Esophagus squamous epithelium (tissue), 5 donors: ENCODE measurements around the gene WFIKKN1. TPM values are rescaled to one million over a fixed set of nuclear protein-coding genes. Genes with fewer than 3 reads are reported as not detected.

Experiments used
- DNase-seq: peaks from one replicate; lab custom pipeline; 2025; lab: John Stamatoyannopoulos, UW
- H3K27ac ChIP-seq, 4 donors: fragments of 200-600 bp; sonication (generic); one replicate each; pipeline ENCODE4 v1.5.1; 2016 to 2019; ENCODE audit warnings: mild to moderate bottlenecking in 1 of 4
- H3K27me3 ChIP-seq, 4 donors: fragments of 200-600 bp; sonication (generic); 1 replicate in 3 of 4; 2 replicates in 1 of 4; pipeline versions ENCODE4 v1.5.1 to v1.6.0; 2017 to 2021; ENCODE audit warnings: antibody characterized with exemption in 1 of 4
- H3K36me3 ChIP-seq, 3 donors: fragments of 200-600 bp; sonication (generic); one replicate each; pipeline ENCODE4 v1.5.1; 2016 to 2019
- H3K4me1 ChIP-seq, 3 donors: fragments of 200-600 bp; sonication (generic); one replicate each; pipeline ENCODE4 v1.5.1; 2017 to 2019
- H3K4me3 ChIP-seq, 4 donors: fragments of 200-600 bp; sonication (generic); 1 replicate in 3 of 4; 2 replicates in 1 of 4; pipeline ENCODE4 v1.5.1; 2016 to 2019; ENCODE audit warnings: mild to moderate bottlenecking in 2 of 4, moderate library complexity in 1 of 4
- H3K9me3 ChIP-seq, 3 donors: fragments of 200-600 bp; sonication (generic); one replicate each; pipeline ENCODE4 v1.5.1; 2016 to 2019
- POLR2A ChIP-seq, 4 donors: fragments of 450-650 bp; IDR thresholded peaks; one replicate each; pipeline ENCODE4 v1.6.1; 2017; ENCODE audit warnings: antibody characterized with exemption in 4 of 4, mild to moderate bottlenecking in 4 of 4, moderate library complexity in 3 of 4
- WGBS, 2 donors: methylation state at CpG; one replicate each; pipeline ENCODE4 v1.1.5; 2018; 5-methylcytosine and 5-hydroxymethylcytosine counted together
- intact Hi-C: fragments of 100-400 bp; cut with DNase I; formaldehyde crosslinking; loops from one replicate; pipeline ENCODE4 v1.15.0; 2022
- total RNA-seq, 4 donors: library from RNA; depleted of rRNA; stranded (reverse); fragments of >200 nt; gene quantifications; one replicate each; pipeline ENCODE4 v1.1.0, GENCODE V29; 2016
- TF ChIP-seq, protein P1 (sequence below), 6 experiments: fragments of 450-650 bp in 4 of 6; fragments of 200-600 bp in 2 of 6; sonication (generic) in 2 of 6; IDR thresholded peaks; one replicate each; pipeline ENCODE4 v1.5.1; 2016 to 2019; ENCODE audit warnings: antibody characterized with exemption in 6 of 6, mild to moderate bottlenecking in 4 of 6, moderate library complexity in 4 of 6
- donor health status: DM: yes; HTN: yes; CAD: no.

The WFIKKN1 gene
- total RNA-seq, 4 donors from 2014 or later, result under 0.01 to 1.8 (median 0.29) TPM

DNA sequence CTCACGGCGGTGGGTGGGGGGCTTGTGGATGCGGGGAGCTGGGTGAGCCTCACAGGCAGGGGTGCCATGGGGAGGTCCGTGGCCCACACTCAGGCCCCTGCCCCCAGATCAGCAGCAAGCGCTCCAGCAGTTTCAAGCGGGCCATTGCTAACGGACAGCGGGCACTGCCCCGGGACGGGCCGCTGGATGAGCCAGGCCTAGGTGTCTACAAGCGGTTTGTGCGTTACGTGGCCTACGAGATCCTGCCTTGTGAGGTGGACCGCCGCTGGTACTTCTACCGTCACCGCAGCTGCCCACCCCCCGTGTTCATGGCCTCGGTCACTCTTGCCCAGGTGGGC, 45.7 kb downstream of the WFIKKN1 start:
- intact Hi-C loops, result no loop called here
- 56 to 70% methylated on average over 2 to 3 of the region's 21 CpGs for WGBS, 2 donors
- H3K27ac ChIP-seq, result peak overlapping the region; percentile 6 to 52 (median 31)
- H3K36me3 ChIP-seq, result peaks cover 19 to 34% (median 20%) of the 10 kb centered on the region in 3 donors
- H3K4me3 ChIP-seq, result peak overlapping the region in 1 of 4 donors; percentile 45
- TF ChIP-seq, protein P1, sequence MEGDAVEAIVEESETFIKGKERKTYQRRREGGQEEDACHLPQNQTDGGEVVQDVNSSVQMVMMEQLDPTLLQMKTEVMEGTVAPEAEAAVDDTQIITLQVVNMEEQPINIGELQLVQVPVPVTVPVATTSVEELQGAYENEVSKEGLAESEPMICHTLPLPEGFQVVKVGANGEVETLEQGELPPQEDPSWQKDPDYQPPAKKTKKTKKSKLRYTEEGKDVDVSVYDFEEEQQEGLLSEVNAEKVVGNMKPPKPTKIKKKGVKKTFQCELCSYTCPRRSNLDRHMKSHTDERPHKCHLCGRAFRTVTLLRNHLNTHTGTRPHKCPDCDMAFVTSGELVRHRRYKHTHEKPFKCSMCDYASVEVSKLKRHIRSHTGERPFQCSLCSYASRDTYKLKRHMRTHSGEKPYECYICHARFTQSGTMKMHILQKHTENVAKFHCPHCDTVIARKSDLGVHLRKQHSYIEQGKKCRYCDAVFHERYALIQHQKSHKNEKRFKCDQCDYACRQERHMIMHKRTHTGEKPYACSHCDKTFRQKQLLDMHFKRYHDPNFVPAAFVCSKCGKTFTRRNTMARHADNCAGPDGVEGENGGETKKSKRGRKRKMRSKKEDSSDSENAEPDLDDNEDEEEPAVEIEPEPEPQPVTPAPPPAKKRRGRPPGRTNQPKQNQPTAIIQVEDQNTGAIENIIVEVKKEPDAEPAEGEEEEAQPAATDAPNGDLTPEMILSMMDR (IDR thresholded peaks at IDR 0.05), result no peak
- no peak for TF ChIP-seq POLR2A (IDR thresholded peaks at IDR 0.05)
- DNase-seq, result no peak
- peaks cover 0 to 33% (median 0%) of the 10 kb centered on the region in 4 donors for H3K27me3 ChIP-seq
- H3K4me1 ChIP-seq, result peaks cover 40 to 76% (median 47%) of the 10 kb centered on the region in 3 donors
- no peaks in the 10 kb centered on the region for H3K9me3 ChIP-seq

DNA sequence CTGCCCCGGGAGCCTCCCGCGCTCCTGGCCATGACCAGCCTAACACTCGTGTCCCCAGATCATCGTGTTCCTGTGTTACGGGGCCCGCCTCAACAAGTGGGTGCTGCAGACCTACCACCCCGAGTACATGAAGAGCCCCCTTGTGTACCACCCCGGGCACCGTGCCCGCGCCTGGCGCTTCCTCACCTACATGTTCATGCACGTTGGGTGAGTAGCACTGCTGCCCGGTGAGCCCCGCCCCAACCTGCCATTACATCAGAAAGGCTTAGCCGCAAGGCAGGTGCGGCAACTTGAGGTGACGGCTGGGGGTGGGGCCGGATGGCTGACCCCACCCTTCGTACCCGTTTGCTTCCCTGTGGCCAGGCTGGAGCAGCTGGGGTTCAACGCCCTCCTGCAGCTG, 46.1 kb downstream of the WFIKKN1 start:
- H3K36me3 ChIP-seq, result peaks cover 21 to 34% (median 21%) of the 10 kb centered on the region in 3 donors
- peak overlapping the region; percentile 6 to 52 (median 31) for H3K27ac ChIP-seq
- peaks cover 0 to 33% (median 0%) of the 10 kb centered on the region in 4 donors for H3K27me3 ChIP-seq
- WGBS, 2 donors, result 36 to 80% methylated on average over 1 to 5 of the region's 23 CpGs
- no peak for DNase-seq
- intact Hi-C loops, result no loop called here
- peak overlapping the region in 2 of 4 donors; percentile 3 to 45 for H3K4me3 ChIP-seq
- TF ChIP-seq, protein P1 (IDR thresholded peaks at IDR 0.05), result no peak
- H3K4me1 ChIP-seq, result peaks cover 43 to 80% (median 51%) of the 10 kb centered on the region in 3 donors
- H3K9me3 ChIP-seq, result no peaks in the 10 kb centered on the region

DNA sequence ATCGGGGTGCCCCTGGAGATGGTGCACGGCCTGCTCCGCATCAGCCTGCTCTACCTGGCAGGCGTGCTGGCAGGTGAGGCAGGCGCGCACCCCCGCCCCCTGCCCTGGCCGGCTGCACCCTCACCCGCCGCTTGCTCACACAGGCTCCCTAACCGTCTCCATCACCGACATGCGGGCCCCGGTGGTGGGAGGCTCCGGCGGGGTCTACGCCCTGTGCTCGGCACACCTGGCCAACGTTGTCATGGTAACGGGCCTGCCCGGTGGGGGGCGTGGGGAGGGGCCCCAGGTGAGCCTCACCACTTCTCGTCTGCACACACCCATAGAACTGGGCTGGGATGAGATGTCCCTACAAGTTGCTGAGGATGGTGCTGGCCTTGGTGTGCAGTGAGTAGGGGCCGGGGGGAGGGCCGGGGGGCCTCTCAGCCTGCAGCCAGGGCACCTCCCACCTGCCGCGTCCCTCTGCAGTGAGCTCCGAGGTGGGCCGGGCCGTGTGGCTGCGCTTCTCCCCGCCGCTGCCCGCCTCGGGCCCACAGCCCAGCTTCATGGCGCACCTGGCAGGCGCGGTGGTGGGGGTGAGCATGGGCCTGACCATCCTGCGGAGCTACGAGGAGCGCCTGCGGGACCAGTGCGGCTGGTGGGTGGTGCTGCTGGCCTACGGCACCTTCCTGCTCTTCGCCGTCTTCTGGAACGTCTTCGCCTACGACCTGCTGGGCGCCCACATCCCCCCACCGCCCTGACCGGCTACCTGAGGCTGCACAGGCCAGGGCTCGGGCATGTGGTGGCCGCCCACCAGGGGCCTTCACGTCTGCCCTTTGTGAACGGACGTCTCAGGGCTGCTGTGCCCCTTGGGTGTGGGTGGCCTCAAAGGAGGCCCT, 46.8 kb downstream of the WFIKKN1 start:
- Histone ChIP-seq H3K27me3 (peaks cover 0 to 33% (median 0%) of the 10 kb centered on the region in 4 donors), H3K4me1 (peaks cover 48 to 86% (median 58%) of the 10 kb centered on the region in 3 donors), H3K9me3 (no peaks in the 10 kb centered on the region), H3K4me3 (peak overlapping the region in 2 of 4 donors; percentile 3 to 45), H3K27ac (peak overlapping the region in 2 of 4 donors; percentile 9 to 23), H3K36me3 (peaks cover 21 to 34% (median 21%) of the 10 kb centered on the region in 3 donors)
- DNase-seq, result no peak
- 38 to 54% methylated on average over 7 to 18 of the region's 57 CpGs for WGBS, 2 donors
- TF ChIP-seq POLR2A (IDR thresholded peaks at IDR 0.05), result peak in 1 of 4 donors; percentile 10
- TF ChIP-seq, protein P1 (IDR thresholded peaks at IDR 0.05), result no peak
- intact Hi-C loops, result no loop called here

DNA sequence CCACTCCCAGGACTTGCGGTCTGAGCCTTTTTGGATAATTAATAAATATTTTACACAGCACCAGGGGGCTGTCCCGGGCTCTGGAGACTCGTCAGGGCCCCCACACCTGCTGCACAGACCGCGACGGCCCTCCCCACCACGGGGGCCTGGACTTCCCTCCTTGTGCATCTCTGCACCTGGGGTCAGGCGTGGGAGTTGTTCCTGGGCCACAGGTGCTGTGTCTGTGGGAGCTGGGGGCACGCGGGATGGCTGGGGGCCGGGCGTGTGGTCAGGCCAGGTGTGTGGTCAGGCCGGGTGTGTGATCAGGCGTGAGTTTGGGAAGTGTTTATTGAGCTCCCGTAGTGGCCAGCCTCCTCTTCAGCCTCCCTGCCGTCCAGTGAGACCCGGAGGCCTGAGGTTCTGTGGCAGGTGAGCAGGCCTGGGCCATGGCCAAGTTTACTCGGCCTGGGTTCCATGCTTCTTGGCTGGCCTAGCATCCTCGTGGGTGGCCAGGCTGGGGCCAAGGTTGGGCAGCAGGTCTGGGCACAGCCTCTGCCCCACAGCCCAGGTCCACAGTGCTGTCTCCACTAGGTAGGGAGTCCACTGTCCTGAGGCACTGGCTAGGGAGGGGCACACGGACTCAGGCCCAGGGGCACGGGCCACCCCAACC, 47.5 kb downstream of the WFIKKN1 start:
- H3K9me3 ChIP-seq, result no peaks in the 10 kb centered on the region
- no peak overlapping the region for H3K4me3 ChIP-seq
- H3K27ac ChIP-seq, result peak overlapping the region in 3 of 4 donors; percentile 79 to 97 (median 93)
- intact Hi-C loops, result no loop called here
- H3K27me3 ChIP-seq, result peaks cover 0 to 33% (median 0%) of the 10 kb centered on the region in 4 donors
- peaks cover 13 to 34% (median 20%) of the 10 kb centered on the region in 3 donors for H3K36me3 ChIP-seq
- H3K4me1 ChIP-seq, result peaks cover 54 to 86% (median 65%) of the 10 kb centered on the region in 3 donors
- 58 to 72% methylated on average over 4 of the region's 21 CpGs for WGBS, 2 donors
- TF ChIP-seq, protein P1 (IDR thresholded peaks at IDR 0.05), result no peak
- no peak for TF ChIP-seq POLR2A (IDR thresholded peaks at IDR 0.05)
- DNase-seq, result no peak
